GM23248 (cell line): ENCODE results near the gene PSMB8.

ENCODE experiments used
- EZH2 ChIP-seq: fragments of 200-600 bp; sonication (generic); IDR thresholded peaks from 2 replicates; pipeline ENCODE4 v1.6.1; 2018; ENCODE audit warnings: antibody characterized with exemption, mild to moderate bottlenecking; ENCODE audit not compliant: insufficient read depth, poor library complexity, severe bottlenecking
- EZH2phosphoT487 ChIP-seq: fragments of 200-600 bp; sonication (generic); IDR thresholded peaks from 2 replicates; pipeline ENCODE4 v1.6.1; 2018; ENCODE audit warnings: antibody characterized with exemption, moderate library complexity, mild to moderate bottlenecking, low read depth; ENCODE audit not compliant: insufficient read depth

DNA sequence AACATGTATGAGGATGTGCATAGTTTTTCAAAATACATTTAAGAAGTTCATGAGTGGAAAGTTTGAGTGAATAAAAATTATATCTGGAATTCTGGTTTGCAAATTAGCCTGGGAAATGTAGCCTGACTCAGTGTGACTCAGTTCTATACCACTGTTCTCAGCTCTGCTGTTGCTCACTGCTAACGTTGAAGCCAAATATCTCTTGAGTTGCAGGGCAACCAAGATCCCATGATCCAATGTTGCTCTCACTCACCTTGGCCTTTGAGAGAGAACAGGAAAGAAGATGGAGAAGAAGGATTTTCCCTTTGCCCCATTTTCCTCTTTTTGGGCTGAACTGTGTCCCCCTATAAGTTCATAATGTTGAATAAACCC, 39.0 kb upstream of the PSMB8 start:
- TF ChIP-seq EZH2 (no peak), EZH2phosphoT487 (no peak)
